PC-9 (cell line): ENCODE measurements around the gene CLEC11A. TPM values are rescaled to one million over a fixed set of nuclear protein-coding genes. Genes with fewer than 3 reads are reported as not detected.

Experiments
- BruUV-seq: library from RNA; stranded (reverse); fragments of 400-500 nt; replicated peaks from 2 replicates; lab custom pipeline; 2021; lab: Mats Ljungman, UMichigan
- CTCF ChIA-PET: fragments of 300-600 bp; sonication (Branson Sonifier 250); formaldehyde crosslinking; loops from one replicate; lab custom pipeline; 2022; ENCODE audit warnings: antibody characterized with exemption; lab: Charles Lee
- POLR2A ChIA-PET: fragments of 300-600 bp; sonication (Branson Sonifier 250); formaldehyde crosslinking; loops from one replicate; lab custom pipeline; 2022; ENCODE audit warnings: antibody characterized with exemption; ENCODE audit not compliant: unreplicated experiment; lab: Charles Lee
- DNase-seq, 2 experiments: peaks; one replicate each; pipeline versions ENCODE4 v3.0.0 to v3.0.0-alpha.2; 2015 to 2022; ENCODE audit warnings: mixed read lengths in 1 of 2
- H2AFZ ChIP-seq: fragments of 200-600 bp; sonication (generic); 2 replicates; pipeline ENCODE4 v1.8.1; 2017; ENCODE audit warnings: antibody characterized with exemption
- H3F3A ChIP-seq: fragments of 200-600 bp; sonication (generic); 2 replicates; pipeline ENCODE4 v1.8.1; 2017; ENCODE audit warnings: antibody characterized with exemption, mild to moderate bottlenecking, low read depth; ENCODE audit not compliant: insufficient read depth
- H3K27ac ChIP-seq: fragments of 200-600 bp; sonication (generic); 2 replicates; pipeline ENCODE4 v1.6.1; 2016; ENCODE audit warnings: mixed run types
- H3K27me3 ChIP-seq: fragments of 200-600 bp; sonication (generic); 2 replicates; pipeline ENCODE4 v1.6.1; 2016; ENCODE audit warnings: low read depth, mixed run types; ENCODE audit not compliant: insufficient read depth
- H3K36me3 ChIP-seq: fragments of 200-600 bp; sonication (generic); 2 replicates; pipeline ENCODE4 v1.6.1; 2016; ENCODE audit warnings: low read depth, mixed run types
- H3K4me1 ChIP-seq: fragments of 200-600 bp; sonication (generic); replicated peaks from 2 replicates; pipeline ENCODE4 v1.6.1; 2016; ENCODE audit warnings: mixed run types; ENCODE audit not compliant: insufficient read depth
- H3K4me2 ChIP-seq: fragments of 200-600 bp; sonication (generic); 2 replicates; pipeline ENCODE4 v1.6.1; 2017; ENCODE audit warnings: mixed run types
- H3K4me3 ChIP-seq: fragments of 200-600 bp; sonication (generic); 2 replicates; pipeline ENCODE4 v1.6.1; 2016; ENCODE audit warnings: mixed run types
- H3K79me2 ChIP-seq: fragments of 200-600 bp; sonication (generic); 2 replicates; pipeline ENCODE4 v1.6.1; 2017; ENCODE audit warnings: low read depth, mixed run types
- H3K9me2 ChIP-seq: fragments of 200-600 bp; sonication (generic); 2 replicates; pipeline ENCODE4 v1.8.1; 2017; ENCODE audit warnings: mild to moderate bottlenecking; ENCODE audit not compliant: insufficient read depth
- H3K9me3 ChIP-seq: fragments of 200-600 bp; sonication (generic); 2 replicates; pipeline ENCODE4 v1.8.1; 2016; ENCODE audit warnings: low read depth; ENCODE audit not compliant: insufficient read depth
- H4K20me1 ChIP-seq: fragments of 200-600 bp; sonication (generic); 2 replicates; pipeline ENCODE4 v1.8.1; 2017; ENCODE audit not compliant: insufficient read depth
- EZH2 ChIP-seq: fragments of 200-600 bp; sonication (generic); IDR thresholded peaks from 2 replicates; pipeline ENCODE4 v1.8.0; 2017; ENCODE audit warnings: antibody characterized with exemption, low read depth
- intact Hi-C: fragments of 100-400 bp; cut with micrococcal nuclease; formaldehyde crosslinking; loops from one replicate; pipeline ENCODE4 v1.10.0; 2022; ENCODE audit not compliant: unreplicated experiment
- total RNA-seq: library from RNA; stranded (reverse); gene quantifications from 2 replicates; pipeline ENCODE4 v1.2.3, GENCODE V29; 2021
- TF ChIP-seq, protein P1 (sequence below): fragments of 200-600 bp; sonication (generic); conservative IDR thresholded peaks from 2 replicates; pipeline ENCODE4 v1.6.1; 2017; ENCODE audit warnings: mixed run types, antibody characterized with exemption, mild to moderate bottlenecking, moderate library complexity

CLEC11A gene
- total RNA-seq, 1 experiment from 2014 or later = not detected

DNA sequence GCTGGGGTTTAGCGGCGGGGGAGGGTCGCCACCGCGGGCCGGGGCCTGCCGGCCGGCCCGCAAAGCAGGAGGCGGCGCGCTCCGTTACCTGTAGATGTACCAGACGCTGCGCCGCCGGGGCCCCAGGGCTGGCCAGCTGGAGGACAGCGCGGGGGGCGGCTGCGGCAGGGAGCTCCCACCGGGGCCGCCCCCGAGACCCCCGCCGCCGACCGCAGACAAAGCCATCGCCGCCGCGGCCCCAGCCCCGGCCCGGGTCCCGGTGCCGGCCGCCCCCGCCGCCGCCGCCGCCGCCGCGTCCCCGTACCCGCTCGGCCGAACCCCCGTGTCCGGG, 28.4 kb upstream of the CLEC11A start:
- Histone ChIP-seq H3K9me2 (no peaks in the 10 kb centered on the region), H3K4me2 (no peak overlapping the region), H2AFZ (no peak overlapping the region), H3K27me3 (peaks cover 52% of the 10 kb centered on the region), H4K20me1 (no peaks in the 10 kb centered on the region), H3K27ac (no peak overlapping the region), H3K36me3 (no peaks in the 10 kb centered on the region), H3K9me3 (no peaks in the 10 kb centered on the region), H3F3A (no peaks in the 10 kb centered on the region), H3K79me2 (no peaks in the 10 kb centered on the region), H3K4me3 (no peak overlapping the region), H3K4me1 (no peaks in the 10 kb centered on the region)
- POLR2A ChIA-PET = no interaction called here
- CTCF ChIA-PET = no interaction called here
- no TSS peak for BruUV-seq
- DNase-seq = no peak
- intact Hi-C loops = no loop called here
- TF ChIP-seq EZH2 = no peak

DNA sequence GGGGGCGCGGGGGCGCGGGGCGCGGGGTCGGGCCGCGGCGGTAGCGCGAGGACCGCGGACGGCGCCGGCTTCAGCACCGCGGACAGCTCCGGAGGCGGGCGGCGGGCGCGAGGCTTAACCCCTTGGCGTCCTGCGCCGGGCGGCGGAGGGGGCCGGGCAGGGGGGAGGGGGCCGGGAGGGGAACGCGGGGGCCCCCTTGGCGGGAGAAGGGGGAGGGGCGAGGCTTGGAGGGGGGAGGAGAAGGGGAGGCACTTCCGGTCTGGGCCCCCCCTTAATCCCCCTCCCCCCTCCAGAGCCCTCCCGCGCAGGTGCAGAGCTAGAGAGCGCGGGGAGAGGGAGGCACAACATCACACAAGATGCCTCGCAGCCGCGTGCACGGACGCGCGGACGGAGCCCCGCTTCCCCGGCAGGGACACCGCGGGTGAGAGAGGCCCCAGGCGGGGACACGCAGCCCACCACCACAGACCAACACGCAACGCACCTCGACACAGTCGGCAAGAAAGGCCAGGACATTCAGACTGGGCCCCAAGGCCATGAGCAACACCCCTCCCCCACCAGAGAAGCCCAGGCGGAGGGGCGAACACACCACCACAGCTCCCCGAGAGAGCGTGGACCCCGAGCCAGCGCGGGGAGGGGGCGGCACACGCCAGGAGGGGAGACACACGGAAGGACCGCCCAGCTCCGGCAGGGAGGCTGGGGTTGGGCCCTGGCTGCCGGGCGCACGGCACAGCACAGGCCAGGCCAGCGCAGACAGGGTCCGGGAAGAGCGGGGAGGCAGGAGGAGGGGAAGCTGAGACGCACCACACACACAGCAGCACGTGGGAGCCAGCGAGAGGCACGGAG, 27.7 kb upstream of the CLEC11A start:
- Histone ChIP-seq H3K79me2 (no peaks in the 10 kb centered on the region), H3K9me2 (no peaks in the 10 kb centered on the region), H3F3A (no peaks in the 10 kb centered on the region), H3K4me3 (no peak overlapping the region), H2AFZ (no peak overlapping the region), H3K4me2 (no peak overlapping the region), H3K27me3 (peaks cover 51% of the 10 kb centered on the region), H3K36me3 (no peaks in the 10 kb centered on the region), H3K9me3 (no peaks in the 10 kb centered on the region), H3K4me1 (no peaks in the 10 kb centered on the region), H3K27ac (no peak overlapping the region), H4K20me1 (no peaks in the 10 kb centered on the region)
- BruUV-seq = no TSS peak
- TF ChIP-seq, protein P1, sequence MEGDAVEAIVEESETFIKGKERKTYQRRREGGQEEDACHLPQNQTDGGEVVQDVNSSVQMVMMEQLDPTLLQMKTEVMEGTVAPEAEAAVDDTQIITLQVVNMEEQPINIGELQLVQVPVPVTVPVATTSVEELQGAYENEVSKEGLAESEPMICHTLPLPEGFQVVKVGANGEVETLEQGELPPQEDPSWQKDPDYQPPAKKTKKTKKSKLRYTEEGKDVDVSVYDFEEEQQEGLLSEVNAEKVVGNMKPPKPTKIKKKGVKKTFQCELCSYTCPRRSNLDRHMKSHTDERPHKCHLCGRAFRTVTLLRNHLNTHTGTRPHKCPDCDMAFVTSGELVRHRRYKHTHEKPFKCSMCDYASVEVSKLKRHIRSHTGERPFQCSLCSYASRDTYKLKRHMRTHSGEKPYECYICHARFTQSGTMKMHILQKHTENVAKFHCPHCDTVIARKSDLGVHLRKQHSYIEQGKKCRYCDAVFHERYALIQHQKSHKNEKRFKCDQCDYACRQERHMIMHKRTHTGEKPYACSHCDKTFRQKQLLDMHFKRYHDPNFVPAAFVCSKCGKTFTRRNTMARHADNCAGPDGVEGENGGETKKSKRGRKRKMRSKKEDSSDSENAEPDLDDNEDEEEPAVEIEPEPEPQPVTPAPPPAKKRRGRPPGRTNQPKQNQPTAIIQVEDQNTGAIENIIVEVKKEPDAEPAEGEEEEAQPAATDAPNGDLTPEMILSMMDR = no peak
- no peak for TF ChIP-seq EZH2
- CTCF ChIA-PET = interaction anchor here (0.6 kb wide), 1 partner anchor 325 kb away, joined by 4 read pairs; no protein-coding TSS in a partner anchor
- intact Hi-C loops = no loop called here
- no peak for DNase-seq
- POLR2A ChIA-PET = no interaction called here

DNA sequence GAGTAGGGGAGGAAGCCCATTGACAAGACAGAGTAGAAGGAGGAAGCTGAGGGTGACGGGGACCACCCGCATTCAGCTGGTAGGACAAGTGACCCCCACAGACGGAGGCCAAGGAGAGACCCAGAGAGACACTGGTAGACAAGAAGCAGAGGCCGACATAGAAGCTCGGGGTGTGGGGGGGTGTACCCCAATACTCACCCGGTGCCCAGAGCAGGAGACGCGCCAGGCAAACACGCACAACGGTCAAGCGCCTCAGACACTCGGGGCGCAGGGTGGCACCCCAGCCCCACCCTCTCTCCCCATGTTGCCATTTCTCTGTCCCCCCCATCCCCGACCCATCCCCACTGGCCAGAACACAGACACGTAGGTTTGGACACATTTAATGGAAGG, 27.1 kb upstream of the CLEC11A start:
- DNase-seq = no peak
- Histone ChIP-seq H2AFZ (no peak overlapping the region), H3F3A (no peaks in the 10 kb centered on the region), H4K20me1 (no peaks in the 10 kb centered on the region), H3K27me3 (peaks cover 51% of the 10 kb centered on the region), H3K4me1 (no peaks in the 10 kb centered on the region), H3K4me2 (no peak overlapping the region), H3K36me3 (no peaks in the 10 kb centered on the region), H3K4me3 (no peak overlapping the region), H3K9me3 (no peaks in the 10 kb centered on the region), H3K9me2 (no peaks in the 10 kb centered on the region), H3K79me2 (no peaks in the 10 kb centered on the region), H3K27ac (no peak overlapping the region)
- TF ChIP-seq EZH2 = no peak
- TF ChIP-seq, protein P1 = no peak
- BruUV-seq = no TSS peak
- ChIA-PET POLR2A (no interaction called here), CTCF (interaction anchor here (0.6 kb wide), 1 partner anchor 326 kb away, joined by 4 read pairs; no protein-coding TSS in a partner anchor)
- intact Hi-C loops = no loop called here
